Epithelial cell of esophagus (primary cell): ENCODE measurements around the gene NFIB.

ENCODE experiments used
- DNase-seq: peaks from one replicate; pipeline ENCODE4 v3.0.0; 2010; ENCODE audit warnings: low read depth
- H3K4me3 ChIP-seq: 2 replicates; pipeline ENCODE4 v1.5.1; 2011; ENCODE audit warnings: mild to moderate bottlenecking, low read length, control low read depth
- TF ChIP-seq, protein P1 (sequence below): IDR thresholded peaks from 2 replicates; pipeline ENCODE4 v1.5.1; 2011; ENCODE audit warnings: low read depth, mild to moderate bottlenecking, low read length, control low read depth, inconsistent platforms; ENCODE audit not compliant: insufficient read depth; ENCODE audit errors: missing control alignments

Gene NFIB

DNA sequence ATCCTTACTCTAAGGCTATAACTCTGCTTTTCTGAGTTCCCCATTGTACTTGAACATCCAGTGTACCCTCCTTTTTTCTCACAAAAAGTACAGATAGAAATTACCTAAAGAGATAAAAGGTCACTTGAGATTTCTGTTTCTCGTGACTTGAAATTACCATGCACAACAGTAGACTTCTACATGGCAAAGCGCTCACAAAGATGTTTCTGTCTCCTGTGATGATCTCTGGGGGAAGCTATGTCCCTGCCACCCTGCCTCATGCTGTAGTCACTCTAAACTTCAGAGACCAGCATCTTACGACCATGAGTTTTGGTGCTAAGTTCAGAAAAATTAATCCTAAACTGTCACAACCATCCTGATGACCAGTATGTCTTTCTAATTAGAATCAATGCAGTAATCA is 36.2 kb downstream of the NFIB start:
- DNase-seq, result no peak
- H3K4me3 ChIP-seq, result no peak overlapping the region
- TF ChIP-seq, protein P1, sequence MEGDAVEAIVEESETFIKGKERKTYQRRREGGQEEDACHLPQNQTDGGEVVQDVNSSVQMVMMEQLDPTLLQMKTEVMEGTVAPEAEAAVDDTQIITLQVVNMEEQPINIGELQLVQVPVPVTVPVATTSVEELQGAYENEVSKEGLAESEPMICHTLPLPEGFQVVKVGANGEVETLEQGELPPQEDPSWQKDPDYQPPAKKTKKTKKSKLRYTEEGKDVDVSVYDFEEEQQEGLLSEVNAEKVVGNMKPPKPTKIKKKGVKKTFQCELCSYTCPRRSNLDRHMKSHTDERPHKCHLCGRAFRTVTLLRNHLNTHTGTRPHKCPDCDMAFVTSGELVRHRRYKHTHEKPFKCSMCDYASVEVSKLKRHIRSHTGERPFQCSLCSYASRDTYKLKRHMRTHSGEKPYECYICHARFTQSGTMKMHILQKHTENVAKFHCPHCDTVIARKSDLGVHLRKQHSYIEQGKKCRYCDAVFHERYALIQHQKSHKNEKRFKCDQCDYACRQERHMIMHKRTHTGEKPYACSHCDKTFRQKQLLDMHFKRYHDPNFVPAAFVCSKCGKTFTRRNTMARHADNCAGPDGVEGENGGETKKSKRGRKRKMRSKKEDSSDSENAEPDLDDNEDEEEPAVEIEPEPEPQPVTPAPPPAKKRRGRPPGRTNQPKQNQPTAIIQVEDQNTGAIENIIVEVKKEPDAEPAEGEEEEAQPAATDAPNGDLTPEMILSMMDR, result no peak

DNA sequence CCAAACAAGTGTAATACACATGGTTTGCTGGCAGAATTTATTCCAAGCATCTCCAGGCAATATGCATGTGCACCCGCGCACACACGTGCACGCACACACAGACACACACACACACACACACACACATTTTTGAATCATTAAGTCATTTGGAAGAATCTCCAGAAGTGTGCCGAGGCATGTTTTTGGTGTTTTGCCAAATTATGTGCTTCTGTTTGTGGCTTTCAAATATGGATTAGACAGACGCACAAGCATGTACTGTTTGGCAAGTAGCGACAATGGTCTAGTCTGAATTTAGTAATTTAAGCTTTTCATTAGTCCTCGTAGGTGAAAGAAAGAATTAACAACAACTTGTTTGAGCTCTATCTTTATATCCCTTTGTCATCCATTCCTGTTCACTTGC is 36.7 kb downstream of the NFIB start:
- TF ChIP-seq, protein P1, result no peak
- peak; percentile 97 for DNase-seq
- no peak overlapping the region for H3K4me3 ChIP-seq

- H3K4me3 ChIP-seq, result no peak overlapping the region
- TF ChIP-seq, protein P1, result no peak
- DNase-seq, result peak; percentile 41
Observed at GRCh38 chr9:14275331-14275730, 38.6 kb downstream of the NFIB start.

DNA sequence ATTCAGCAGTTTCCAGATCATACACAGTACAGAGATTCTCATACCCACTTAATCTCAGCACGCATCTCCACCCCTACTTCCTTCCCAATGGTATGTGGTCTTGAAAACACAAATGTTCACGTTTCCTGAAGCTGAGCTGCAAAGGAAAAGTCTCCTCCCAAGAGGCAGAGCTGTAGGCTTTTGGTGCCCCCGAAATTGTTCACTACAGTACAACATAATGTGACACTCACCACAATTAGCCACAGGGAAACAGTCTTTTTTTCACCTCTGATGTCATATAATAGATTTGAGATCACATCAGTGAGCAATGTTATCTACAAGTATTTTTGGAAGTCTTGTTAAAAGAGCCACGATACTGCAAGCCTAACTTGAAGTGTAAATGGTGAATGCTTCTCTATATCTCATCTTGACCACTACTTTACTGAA is 40.2 kb downstream of the NFIB start:
- TF ChIP-seq, protein P1, result no peak
- no peak overlapping the region for H3K4me3 ChIP-seq
- no peak for DNase-seq

GRCh38 chr9:14272927-14273528 is 40.9 kb downstream of the NFIB start:
- DNase-seq, result no peak
- H3K4me3 ChIP-seq, result no peak overlapping the region
- TF ChIP-seq, protein P1, result no peak

DNA sequence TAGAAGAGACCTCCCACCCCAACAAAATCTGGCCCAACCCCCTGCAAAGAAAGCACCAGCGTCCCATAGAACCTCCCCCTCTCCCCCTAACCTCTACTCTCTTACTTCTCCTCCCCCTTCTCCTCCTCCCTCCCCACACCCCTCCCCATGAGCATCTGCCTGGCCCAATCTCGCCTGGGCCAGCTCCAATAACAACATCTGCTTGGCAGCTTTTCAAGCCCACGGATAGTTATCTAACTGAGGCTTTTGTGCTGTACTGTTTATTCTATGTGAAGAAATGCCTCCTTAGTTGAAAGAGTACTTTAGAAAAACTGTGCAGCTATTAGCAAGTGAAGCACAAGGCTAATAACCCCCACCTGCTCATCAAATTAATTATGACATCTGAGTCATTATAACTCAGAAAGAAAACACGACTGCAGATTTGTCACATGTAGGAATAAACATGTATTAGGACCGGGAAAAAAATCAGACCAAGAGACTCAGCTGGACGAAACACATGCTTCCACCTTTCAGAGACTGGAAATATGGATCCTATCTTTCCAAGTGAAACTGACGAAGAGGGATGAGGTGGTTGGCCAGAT is 42.8 kb downstream of the NFIB start:
- TF ChIP-seq, protein P1, result no peak
- H3K4me3 ChIP-seq, result no peak overlapping the region
- peak; percentile 55 for DNase-seq
